IMR-90 (cell line): ENCODE measurements around the gene MEX3A. TPM values are rescaled to one million over a fixed set of nuclear protein-coding genes. Genes with fewer than 3 reads are reported as not detected.

Experiments
- ATAC-seq: fragments of 200-7000 bp; cut with Tn5 transposase; 2 replicates; pipeline ENCODE4 v1.9.1; 2020; ENCODE audit warnings: low read depth, mild to moderate bottlenecking, moderate library complexity
- BruUV-seq: library from RNA; stranded (reverse); fragments of 400-500 nt; replicated peaks from 2 replicates; lab custom pipeline; 2021; lab: Mats Ljungman, UMichigan
- CTCF ChIA-PET: fragments of 300-600 bp; formaldehyde crosslinking; extraction: SDS; loops from one replicate; lab custom pipeline; 2021; ENCODE audit warnings: antibody characterized with exemption; lab: Yijun Ruan, JAX
- POLR2A ChIA-PET: fragments of 300-600 bp; sonication (Branson Sonifier 250); formaldehyde crosslinking; loops from one replicate; lab custom pipeline; 2022; ENCODE audit warnings: antibody characterized with exemption; ENCODE audit not compliant: unreplicated experiment; lab: Charles Lee
- DNase-seq: peaks from one replicate; pipeline ENCODE4 v3.0.0; 2013
- H2AFZ ChIP-seq: replicated peaks from 2 replicates; pipeline ENCODE3; 2013; ENCODE audit warnings: low read length, mild to moderate bottlenecking; ENCODE audit not compliant: poor library complexity
- H2AK5ac ChIP-seq: 2 replicates; pipeline ENCODE4 v1.6.1; 2013; ENCODE audit warnings: low read depth, low read length, inconsistent platforms
- H2AK9ac ChIP-seq: replicated peaks from 2 replicates; pipeline ENCODE3; 2013; ENCODE audit warnings: mild to moderate bottlenecking, low read depth, low read length, moderate library complexity; ENCODE audit not compliant: poor library complexity
- H2BK120ac ChIP-seq: 2 replicates; pipeline ENCODE4 v1.6.1; 2013; ENCODE audit warnings: low read depth, low read length, inconsistent platforms
- H2BK15ac ChIP-seq: 3 replicates; pipeline ENCODE4 v1.6.1; 2013; ENCODE audit warnings: low read depth, low read length, inconsistent platforms
- H2BK20ac ChIP-seq: 2 replicates; pipeline ENCODE4 v1.6.1; 2013; ENCODE audit warnings: low read depth, mild to moderate bottlenecking, inconsistent platforms, low read length, moderate library complexity
- H2BK5ac ChIP-seq: 2 replicates; pipeline ENCODE4 v1.6.1; 2013; ENCODE audit warnings: mild to moderate bottlenecking, low read depth, low read length, inconsistent platforms; ENCODE audit not compliant: poor library complexity, severe bottlenecking
- H3K14ac ChIP-seq: replicated peaks from 2 replicates; pipeline ENCODE4 v1.6.1; 2013; ENCODE audit warnings: low read depth, low read length, inconsistent platforms
- H3K18ac ChIP-seq: 2 replicates; pipeline ENCODE4 v1.6.1; 2013; ENCODE audit warnings: low read depth, low read length, control low read depth
- H3K23ac ChIP-seq: 2 replicates; pipeline ENCODE4 v1.6.1; 2013; ENCODE audit warnings: low read depth, low read length, inconsistent platforms
- H3K27ac ChIP-seq: 2 replicates; pipeline ENCODE4 v1.5.1; 2013; ENCODE audit warnings: mild to moderate bottlenecking, control low read depth, low read length; ENCODE audit not compliant: insufficient read depth
- H3K27me3 ChIP-seq: 2 replicates; pipeline ENCODE4 v1.6.1; 2013; ENCODE audit warnings: low read length; ENCODE audit not compliant: control insufficient read depth, insufficient read depth
- H3K36me3 ChIP-seq: 2 replicates; pipeline ENCODE4 v1.6.1; 2013; ENCODE audit warnings: low read length, mixed read lengths; ENCODE audit not compliant: control insufficient read depth, insufficient read depth
- H3K4ac ChIP-seq: 2 replicates; pipeline ENCODE4 v1.6.1; 2013; ENCODE audit warnings: low read depth, low read length, inconsistent platforms
- H3K4me1 ChIP-seq: 2 replicates; pipeline ENCODE4 v1.6.1; 2013; ENCODE audit warnings: low read length, mixed read lengths; ENCODE audit not compliant: control insufficient read depth, insufficient read depth
- H3K4me2 ChIP-seq: 2 replicates; pipeline ENCODE4 v1.6.1; 2013; ENCODE audit warnings: low read depth, mild to moderate bottlenecking, control low read depth, low read length, moderate library complexity
- H3K4me3 ChIP-seq: 2 replicates; pipeline ENCODE4 v1.5.1; 2013; ENCODE audit warnings: low read depth, mild to moderate bottlenecking, control low read depth, low read length, moderate library complexity; ENCODE audit not compliant: insufficient read depth
- H3K56ac ChIP-seq: 2 replicates; pipeline ENCODE4 v1.6.1; 2013; ENCODE audit warnings: low read length, inconsistent platforms; ENCODE audit not compliant: insufficient read depth; ENCODE audit errors: extremely low read depth
- H3K79me1 ChIP-seq, 2 experiments: 2 replicates each; pipeline ENCODE4 v1.6.1; 2013; ENCODE audit warnings: low read length in 2 of 2, inconsistent platforms in 1 of 2, low read depth in 1 of 2
- H3K9ac ChIP-seq: 2 replicates; pipeline ENCODE4 v1.6.1; 2013; ENCODE audit warnings: low read depth, low read length, control low read depth
- H3K9me1 ChIP-seq: 2 replicates; pipeline ENCODE4 v1.6.1; 2013; ENCODE audit warnings: low read length, inconsistent platforms; ENCODE audit not compliant: insufficient read depth
- H3K9me3 ChIP-seq: 2 replicates; pipeline ENCODE4 v1.6.1; 2013; ENCODE audit warnings: low read length; ENCODE audit not compliant: control insufficient read depth, insufficient read depth
- H4K20me1 ChIP-seq: 2 replicates; pipeline ENCODE4 v1.6.1; 2013; ENCODE audit warnings: low read length, inconsistent platforms; ENCODE audit not compliant: insufficient read depth
- H4K5ac ChIP-seq: 2 replicates; pipeline ENCODE4 v1.6.1; 2013; ENCODE audit warnings: mild to moderate bottlenecking, low read depth, low read length, control low read depth
- H4K8ac ChIP-seq, 2 experiments: 2 replicates each; pipeline ENCODE4 v1.6.1; 2013; ENCODE audit warnings: low read depth in 2 of 2, low read length in 2 of 2, control low read depth in 1 of 2, inconsistent platforms in 1 of 2
- H4K91ac ChIP-seq: 2 replicates; pipeline ENCODE4 v1.6.1; 2013; ENCODE audit warnings: low read depth, low read length, inconsistent platforms; ENCODE audit not compliant: insufficient read depth
- MAZ ChIP-seq: IDR thresholded peaks from 2 replicates; pipeline ENCODE4 v1.6.1; 2012; ENCODE audit warnings: low read depth, mild to moderate bottlenecking, low read length, improper control_type of control experiment, moderate library complexity, borderline replicate concordance
- RAD21 ChIP-seq: IDR thresholded peaks from 2 replicates; pipeline ENCODE4 v1.6.1; 2012; ENCODE audit warnings: low read length, improper control_type of control experiment
- WGBS, 2 experiments: methylation state at CpG; one replicate each; pipeline versions ENCODE4 v1.1.5 to v1.1.7; 2013; ENCODE audit warnings: missing lambda C conversion rate in 2 of 2; ENCODE audit not compliant: insufficient read length in 1 of 2; ENCODE audit errors: extremely low coverage in 2 of 2; 5-methylcytosine and 5-hydroxymethylcytosine counted together
- dilution Hi-C: fragments of 300-500 bp; cut with HindIII; formaldehyde crosslinking; loops from one replicate; pipeline ENCODE4 v1.14.3; 2018; ENCODE audit warnings: low sequenced_read_pairs; ENCODE audit not compliant: unreplicated experiment
- in situ Hi-C: fragments of 300-500 bp; cut with MboI; formaldehyde crosslinking; loops from 3 replicates; pipeline ENCODE4 v1.14.3; 2019; ENCODE audit warnings: low sequenced_read_pairs, inconsistent platforms, mixed read lengths
- intact Hi-C: fragments of 100-400 bp; cut with micrococcal nuclease; formaldehyde crosslinking; loops from 2 replicates; pipeline ENCODE4 v1.10.0; 2022
- polyA plus RNA-seq, 3 experiments: library from polyadenylated mRNA; depleted of rRNA; stranded (reverse); fragments of >200 nt; gene quantifications; 2 replicates each; pipeline ENCODE4 v1.2.3, GENCODE V29; 2012; ENCODE audit warnings: low replicate concordance in 1 of 3
- total RNA-seq: library from RNA; depleted of rRNA; stranded (reverse); fragments of >200 nt; gene quantifications from 2 replicates; pipeline ENCODE4 v1.2.3, GENCODE V29; 2012

Gene MEX3A
- total and polyA plus RNA-seq, 2 of the 4 experiments (the other 2 are of a cell fraction): 2.3 to 9.0 TPM

- Histone ChIP-seq H2AK5ac (peak overlapping the region; percentile 38), H3K4ac (peak overlapping the region; percentile 21), H3K9ac (no peak overlapping the region), H3K56ac (no peak overlapping the region), H3K4me1 (peaks cover 43% of the 10 kb centered on the region), H4K5ac (no peak overlapping the region), H4K91ac (peak overlapping the region; percentile 19; the same call in 1 of the 2 replicates), H3K14ac (peak overlapping the region; percentile 17; the same call in 1 of the 2 replicates), H3K4me3 (no peak overlapping the region), H2BK15ac (no peak overlapping the region), H4K20me1 (no peaks in the 10 kb centered on the region), H2AK9ac (no peak overlapping the region), H2AFZ (peak overlapping the region; percentile 14), H3K23ac (peak overlapping the region; percentile 37; the same call in 1 of the 2 replicates), H2BK20ac (no peak overlapping the region), H4K8ac (no peak overlapping the region), H3K79me1 (peaks cover 27 to 81% of the 10 kb centered on the region in 2 experiments), H3K27me3 (no peaks in the 10 kb centered on the region), H3K4me2 (no peak overlapping the region), H3K9me3 (no peaks in the 10 kb centered on the region), H3K9me1 (peaks cover 48% of the 10 kb centered on the region), H3K18ac (no peak overlapping the region), H3K36me3 (peaks cover 2% of the 10 kb centered on the region; the same call in 1 of the 2 replicates), H3K27ac (no peak overlapping the region), H2BK120ac (no peak overlapping the region), H2BK5ac (no peak overlapping the region)
- no CpG with 5 or more reads among the region's 4 CpGs for WGBS, 2 experiments
- POLR2A ChIA-PET: no interaction called here
- TF ChIP-seq RAD21: no peak
- no peak for TF ChIP-seq MAZ
- BruUV-seq: no TSS peak
- dilution Hi-C loops: no loop called here
- intact Hi-C loops: no loop called here
- DNase-seq (no peak), ATAC-seq (no peak)
- in situ Hi-C loops: no loop called here
- CTCF ChIA-PET: interaction anchor here (5.6 kb wide), 1 partner anchor 29 kb away, joined by 64 read pairs; no protein-coding TSS in a partner anchor
Measured at GRCh38 chr1:156100205-156100995, 18.1 kb upstream of the MEX3A start.
